NCI-H1694 treated with DMSO at 0.1 percent for 48 hours (cell line): ENCODE results near the gene FBXL17.
"Not testable (repeated sequence)": the region's sequence is repeated elsewhere in the genome, so short reads cannot be mapped to it uniquely, and the experiment has no call there.

Experiments
- DNase-seq: peaks from one replicate; lab custom pipeline; 2025; lab: John Stamatoyannopoulos, UW

FBXL17 gene

DNA sequence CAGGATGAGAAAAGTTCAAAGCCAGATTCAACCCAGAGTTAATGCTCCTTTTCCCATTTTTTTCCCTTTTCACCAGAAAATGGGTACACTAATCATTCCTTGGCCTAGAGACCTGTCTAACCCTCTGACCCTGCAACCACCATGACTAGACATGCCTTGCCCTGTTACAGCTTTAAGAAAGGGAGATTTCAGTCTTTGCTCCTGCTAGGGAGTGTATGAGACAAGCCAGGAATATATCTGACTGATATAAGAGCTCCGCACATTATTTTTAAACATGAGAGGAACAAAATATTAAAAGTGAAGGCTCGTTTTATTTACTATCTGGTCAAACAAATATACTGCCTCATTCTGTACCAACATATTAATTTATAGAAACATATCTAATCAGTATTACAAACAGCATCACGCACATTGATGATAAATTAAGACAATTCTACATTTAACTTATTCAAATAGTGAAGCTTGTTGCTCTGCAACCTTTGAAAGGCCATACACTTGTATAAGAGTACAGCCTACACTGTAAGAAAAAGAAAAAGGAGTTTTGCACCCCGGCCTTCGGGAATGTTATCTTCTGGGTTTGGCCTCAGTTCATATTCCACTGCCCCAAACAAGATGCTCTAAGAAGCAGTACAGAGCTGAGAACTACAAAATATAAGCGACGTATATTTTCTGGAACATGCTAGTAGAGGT lies 132.7 kb downstream of the FBXL17 start:
- DNase-seq: no peak

DNA sequence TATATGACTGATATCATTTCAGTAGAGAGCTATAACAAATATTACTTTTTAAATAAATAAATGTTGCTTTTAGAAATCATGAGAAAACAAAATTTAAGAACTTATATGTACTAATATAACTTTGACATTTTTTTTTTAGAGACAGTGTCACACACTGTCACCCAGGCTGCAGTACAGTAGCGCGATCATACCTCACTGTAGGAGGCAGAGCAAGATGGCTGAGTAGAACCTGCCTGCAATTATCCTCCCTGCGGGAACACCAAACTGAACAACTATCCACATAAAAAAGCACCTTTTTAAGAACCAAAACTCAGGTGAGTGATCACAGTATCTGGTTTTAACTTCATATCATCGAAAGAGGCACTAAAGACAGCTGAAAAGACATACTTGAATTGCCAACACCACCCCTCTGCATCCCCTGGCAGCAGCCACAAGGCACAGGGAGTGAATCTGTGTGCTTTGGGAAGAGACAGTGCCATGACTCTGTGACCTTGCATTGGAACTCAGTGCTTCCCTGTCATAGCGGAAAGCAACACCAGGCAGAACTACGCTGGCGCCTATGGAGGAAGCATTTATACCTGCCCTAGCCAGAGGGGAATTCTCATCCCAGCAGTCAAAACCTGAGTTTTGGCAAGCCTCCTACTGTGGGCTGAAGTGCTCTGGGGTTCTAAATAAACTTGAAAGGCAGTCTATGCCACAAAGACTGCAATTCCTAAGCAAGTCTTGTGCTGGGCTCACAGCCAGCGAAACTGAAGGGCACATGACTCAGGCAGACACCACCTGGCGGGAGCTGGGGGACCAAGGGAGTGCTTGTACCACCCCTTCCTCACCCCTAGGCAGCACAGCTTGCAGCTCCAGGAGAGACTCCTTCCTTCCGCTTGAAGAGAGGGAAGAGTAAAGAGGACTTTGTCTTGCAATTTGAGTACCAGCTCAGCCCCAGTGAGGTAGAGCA lies 142.7 kb downstream of the FBXL17 start:
- DNase-seq: no peak

DNA sequence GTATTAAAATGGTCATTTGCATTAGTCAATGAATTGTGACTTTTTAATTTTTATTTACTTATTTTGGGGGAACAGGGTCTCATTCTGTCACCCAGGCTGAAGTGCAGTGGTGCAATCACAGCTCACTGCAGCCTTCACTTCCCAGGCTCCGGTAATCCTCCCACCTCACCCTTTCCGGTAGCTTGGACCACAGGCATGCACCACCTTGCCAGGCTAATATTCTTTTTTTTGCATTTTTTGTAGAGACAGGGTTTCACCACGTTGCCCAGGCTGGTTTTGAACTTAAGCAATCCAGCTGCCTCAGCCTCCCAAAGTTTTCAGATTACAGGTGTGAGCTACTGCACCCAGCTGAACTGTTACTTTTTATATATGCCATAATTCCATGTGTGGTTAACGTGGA lies 143.4 kb downstream of the FBXL17 start:
- no peak for DNase-seq

DNA sequence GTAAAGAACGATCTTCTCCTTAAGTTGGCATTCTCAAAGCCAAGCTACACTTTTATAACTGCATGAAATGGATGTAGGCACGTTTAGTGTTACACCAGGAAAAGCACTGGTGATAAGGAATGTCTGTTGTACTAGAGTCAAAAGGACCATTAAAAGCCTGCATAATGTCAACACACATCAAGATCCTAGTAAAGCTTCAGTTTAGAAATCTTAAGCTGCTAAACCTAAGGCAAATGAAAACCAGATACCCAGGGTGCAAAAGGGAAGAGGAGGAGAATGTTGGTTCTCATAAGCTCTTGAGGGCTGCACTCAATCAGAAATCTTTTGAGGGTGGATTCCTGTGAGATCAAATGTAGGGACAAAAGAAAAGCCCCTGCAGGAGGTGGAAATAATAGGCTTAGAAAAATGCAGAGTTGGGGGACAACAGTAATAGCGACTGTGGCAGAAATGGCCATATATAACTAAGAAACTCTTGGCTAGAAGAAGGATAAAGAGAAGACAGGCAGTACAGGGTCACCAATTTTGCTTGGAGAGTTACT lies 148.2 kb downstream of the FBXL17 start:
- DNase-seq: no peak

DNA sequence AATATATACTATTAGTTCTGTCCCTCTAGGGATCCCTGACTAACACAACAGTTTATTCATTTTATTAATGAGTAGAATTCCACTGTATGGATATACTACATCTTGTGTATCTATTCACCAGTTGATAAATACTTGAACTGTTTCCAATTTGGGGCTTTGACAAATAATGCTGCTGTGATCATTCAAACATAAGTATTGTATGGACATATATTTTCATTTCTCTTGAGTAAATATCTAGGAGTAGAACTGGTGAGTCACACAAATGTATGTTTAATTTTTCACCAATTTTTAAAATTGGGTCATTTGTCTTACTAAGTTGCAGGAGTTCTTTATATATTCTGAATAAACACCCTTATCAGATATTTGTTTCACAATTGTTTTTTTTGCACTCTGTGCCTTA lies 149.1 kb downstream of the FBXL17 start:
- no peak for DNase-seq

DNA sequence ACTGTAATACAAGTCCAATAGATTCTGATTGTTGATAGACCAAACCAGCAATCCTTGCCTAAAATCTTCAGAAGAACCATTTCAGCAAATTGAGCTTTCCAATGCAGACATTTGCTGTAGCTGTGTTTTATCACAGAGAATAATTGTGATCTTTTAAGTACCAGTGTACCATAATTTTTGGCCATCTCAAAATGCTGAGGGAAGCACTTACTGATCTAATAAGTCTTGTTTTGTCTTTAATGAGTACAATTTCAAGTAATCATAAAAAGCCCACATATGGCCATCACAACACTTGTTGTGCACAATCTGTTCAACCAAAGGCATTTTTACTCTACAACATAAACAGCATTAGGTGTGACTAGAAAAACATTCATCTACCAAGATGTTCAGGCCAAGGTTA lies 159.9 kb downstream of the FBXL17 start:
- no peak for DNase-seq

DNA sequence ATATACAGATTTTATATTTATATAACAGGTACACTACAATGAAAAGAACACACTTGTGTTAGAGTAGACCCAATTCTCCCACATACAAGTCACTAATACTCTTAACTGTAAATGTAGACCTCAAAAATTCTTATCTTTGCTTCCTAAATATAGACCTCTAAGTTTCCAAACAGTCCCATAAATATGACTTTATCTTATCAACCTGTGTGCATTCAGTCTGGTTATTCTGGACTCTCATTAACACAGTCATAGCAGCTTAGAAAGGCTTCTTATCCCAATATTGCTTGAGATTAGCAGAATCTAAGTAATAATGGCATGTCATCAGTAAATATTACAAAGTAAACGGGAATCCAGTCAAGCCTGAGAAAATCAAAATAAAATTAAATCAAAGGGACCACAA lies 161.1 kb downstream of the FBXL17 start:
- DNase-seq: no peak

DNA sequence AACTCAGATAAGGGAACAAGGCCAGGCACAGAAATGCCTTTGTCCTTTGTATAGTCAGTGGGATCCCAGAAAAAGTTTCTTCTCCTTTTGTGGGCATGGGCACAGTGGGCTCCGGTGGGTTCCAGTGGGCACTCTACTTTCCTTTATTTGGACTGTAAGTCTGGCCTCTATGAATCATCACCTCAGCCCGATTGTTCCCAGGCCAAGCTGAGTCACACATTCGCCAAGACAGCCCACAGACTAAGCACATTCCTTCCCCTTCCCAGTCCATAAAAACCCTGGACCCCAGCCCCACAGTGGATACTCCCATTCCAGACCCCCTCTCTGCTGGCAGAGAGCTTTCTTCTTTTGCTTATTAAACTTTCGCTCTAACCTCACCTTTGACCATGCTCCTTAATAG lies 165.0 kb downstream of the FBXL17 start:
- no peak for DNase-seq

DNA sequence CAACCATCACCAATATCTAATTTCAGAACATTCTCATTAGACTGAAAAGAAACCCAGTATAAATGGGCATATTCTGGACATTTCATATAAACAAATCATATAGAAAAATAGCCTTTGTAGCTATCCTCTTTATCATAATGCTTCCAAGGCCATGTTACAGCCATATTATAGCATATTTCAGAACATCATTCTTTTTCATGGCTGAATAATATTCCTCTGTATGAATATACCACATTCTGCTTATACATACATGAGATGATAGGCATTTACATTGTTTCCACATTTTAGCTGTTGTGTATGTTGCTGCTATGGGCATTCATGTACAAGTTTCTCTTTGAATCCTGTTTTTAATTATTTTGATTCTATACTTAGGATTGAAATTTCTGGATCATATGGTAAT lies 167.0 kb downstream of the FBXL17 start:
- no peak for DNase-seq

DNA sequence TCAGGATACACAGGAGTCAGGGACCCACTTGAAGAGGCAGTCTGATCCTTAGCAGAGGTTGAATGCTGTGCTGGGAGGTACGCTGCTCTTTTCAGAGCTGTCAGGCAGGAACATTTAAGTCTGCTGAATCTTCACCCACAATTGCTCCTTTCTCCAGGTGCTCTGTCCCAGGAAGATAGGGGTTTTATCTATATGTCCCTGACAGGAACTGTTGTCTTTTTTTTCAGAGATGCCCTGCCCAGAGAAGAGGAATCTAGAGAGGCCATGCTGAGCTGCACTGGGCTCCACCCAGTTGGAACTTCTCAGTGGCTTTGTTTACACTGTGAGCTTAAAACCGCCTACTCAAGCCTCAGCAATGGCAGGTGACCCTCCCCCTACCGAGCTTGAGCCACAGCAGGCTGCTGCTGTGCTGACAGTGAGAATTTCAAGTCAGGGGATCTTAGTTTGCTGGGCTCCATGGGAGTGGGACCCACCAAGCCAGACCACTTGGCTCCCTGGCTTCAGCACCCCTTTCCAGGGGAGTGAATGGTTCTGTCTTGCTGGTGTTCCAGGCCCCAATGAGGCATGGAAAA lies 169.0 kb downstream of the FBXL17 start:
- DNase-seq: no peak

DNA sequence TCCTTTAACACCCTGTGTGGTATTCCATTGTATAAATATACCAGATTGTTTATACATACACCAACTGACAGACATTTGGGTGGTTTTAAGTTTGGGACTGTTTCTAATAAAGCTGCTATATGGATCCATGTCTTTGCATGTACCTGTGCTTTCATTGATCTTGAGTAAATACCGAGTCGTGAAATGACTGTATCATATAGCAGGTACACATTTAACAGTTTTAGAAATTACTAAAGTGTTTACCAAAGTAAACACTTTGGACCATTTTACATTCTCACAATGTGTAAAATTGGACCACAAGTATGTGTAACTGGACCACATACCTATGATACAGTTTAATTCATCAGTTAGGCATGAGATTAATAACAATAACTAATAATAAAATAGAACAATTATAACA lies 175.2 kb downstream of the FBXL17 start:
- no peak for DNase-seq

DNA sequence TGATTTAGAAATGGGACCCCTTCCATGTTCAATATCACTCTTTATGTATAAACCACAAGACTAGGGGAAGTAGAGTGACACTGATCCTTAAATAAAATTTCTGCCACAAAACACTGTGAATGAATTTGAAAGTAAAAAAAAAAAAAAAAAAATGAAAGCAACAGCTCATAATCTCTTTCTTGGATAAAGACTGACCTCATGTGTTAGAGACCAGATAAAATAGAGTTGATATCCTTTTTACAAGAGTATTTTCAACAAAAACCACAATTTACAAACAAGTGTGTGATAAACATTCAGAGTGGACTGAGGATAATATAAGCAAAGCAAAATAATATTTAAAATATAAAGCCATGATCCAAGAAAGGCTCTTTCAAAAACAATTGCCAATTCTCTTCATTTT lies 180.2 kb downstream of the FBXL17 start:
- DNase-seq: no peak

DNA sequence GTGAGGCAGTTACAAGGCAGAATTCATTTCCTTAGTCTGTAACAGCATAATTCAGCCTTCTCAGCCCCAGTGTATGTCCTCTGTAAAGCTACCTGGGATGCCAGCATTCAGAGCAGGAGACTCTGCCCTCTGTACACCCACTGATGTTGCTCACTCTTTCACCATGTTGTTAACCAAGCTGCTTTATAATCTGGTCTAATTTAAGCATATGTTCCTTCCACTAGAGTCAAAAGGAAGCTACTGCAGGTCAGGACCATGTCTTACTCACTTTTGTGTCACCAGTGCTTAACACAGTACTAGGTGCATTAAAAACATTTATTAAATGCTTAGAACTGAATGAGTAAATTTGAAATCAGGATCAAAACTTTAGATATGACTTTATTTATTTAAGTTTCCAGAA lies 185.6 kb downstream of the FBXL17 start:
- DNase-seq: no peak

DNA sequence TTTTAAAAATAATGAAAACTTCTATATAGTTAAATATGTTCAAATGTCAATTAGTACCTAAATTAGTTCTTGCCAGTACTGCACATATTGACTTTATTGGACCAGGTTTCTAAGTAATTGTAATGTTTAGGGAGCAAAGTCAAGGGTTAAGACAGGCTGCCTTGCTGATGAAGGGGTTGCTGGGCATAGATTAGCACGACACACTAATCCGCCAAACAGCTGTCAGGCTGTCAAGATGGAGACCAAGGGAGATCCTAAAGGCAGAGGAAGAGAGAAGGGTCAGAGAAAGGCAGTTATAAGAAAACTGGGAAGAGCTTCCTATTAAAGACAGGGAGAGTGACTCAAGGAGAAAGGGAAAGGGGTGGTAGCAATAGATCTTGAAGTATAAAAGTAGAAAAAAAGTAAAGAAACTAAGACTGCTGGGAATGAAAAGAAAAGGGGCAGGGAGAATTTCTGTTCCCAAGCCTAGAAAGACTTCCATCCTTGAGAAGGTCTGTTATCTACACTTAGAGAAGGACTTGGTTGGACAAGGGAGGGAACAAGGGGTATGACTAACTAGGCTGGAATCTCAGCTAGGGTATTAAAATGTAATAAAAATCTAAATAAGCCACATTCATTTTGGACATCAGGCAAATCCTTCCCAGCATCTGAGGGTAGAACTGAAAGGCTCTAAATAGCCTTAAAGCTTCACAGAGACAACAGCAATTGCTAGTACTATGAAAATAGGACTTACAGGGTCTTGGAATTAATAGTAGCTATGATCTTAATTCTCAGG lies 188.7 kb downstream of the FBXL17 start:
- no peak for DNase-seq

DNA sequence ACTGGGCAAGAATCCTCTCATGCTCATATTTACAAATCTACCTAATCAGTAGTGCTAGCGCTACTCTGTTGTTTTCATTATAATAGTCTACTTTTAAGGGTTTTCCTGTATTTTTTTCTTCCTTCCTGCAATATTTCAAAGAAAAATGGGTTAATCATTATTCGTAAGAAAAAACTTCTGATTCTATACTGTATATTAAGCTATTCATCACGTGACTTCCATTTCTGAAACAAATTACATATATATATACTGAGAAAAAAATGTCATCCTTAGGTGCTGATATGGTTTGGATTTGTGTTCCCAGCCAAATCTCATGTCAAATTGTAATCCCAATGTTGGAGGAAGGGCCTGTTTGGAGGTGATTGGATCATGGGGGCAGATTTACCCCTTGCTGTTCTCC lies 197.0 kb downstream of the FBXL17 start:
- DNase-seq: no peak

DNA sequence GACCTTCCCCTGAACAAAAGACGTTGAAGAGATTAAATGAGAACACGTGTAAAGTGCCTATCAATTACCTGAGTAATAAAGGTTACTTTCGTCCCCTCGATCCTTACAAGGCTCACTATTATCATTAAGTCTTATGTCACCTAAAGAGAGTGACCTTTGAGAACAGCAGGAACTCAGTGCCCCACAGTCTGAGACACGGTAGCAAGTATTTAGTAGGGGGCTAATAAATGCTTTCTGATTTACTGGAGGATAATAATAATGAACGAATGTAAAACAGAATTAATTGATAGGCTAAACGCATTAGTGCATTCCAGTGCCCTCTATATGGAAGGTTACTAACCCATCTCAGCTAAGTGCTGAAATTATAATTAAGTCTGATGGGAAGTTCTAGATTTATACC lies 199.9 kb downstream of the FBXL17 start:
- DNase-seq: no peak

DNA sequence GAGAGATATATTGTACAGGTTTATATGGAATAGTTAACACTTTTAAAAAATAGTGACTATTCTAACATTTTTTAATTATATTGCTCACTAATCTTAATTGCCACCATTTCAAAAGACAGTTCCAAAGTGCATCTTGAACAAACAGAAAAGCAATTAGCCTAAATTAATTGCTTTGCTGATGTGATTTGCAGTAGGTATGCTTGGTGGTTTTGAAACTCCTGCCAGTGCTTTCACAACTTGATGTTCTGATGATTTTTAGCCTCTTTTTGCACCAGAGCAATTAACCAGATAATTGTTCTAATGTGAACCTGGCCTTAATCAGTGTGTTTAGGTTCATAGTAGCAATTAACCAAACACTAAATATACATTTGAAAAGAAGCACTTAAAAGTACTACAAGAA lies 207.6 kb downstream of the FBXL17 start:
- no peak for DNase-seq

DNA sequence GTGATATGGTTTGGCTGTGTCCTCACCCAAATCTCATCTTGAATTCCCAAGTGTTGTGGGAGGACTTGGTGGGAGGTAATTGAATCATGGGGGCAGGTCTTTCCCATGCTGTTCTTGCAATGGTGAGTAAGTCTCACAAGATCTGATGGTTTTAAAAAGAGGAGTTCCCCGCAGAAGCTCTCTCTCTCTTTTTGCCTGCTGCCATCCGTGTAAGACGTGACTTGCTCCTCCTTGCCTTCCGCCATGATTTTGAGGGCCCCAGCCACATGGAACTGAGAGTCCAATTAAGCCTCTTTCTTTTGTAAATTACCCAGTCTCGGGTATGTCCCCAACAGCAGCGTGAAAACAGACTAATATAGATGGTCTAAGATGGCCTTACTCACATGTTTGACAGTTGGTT lies 210.1 kb downstream of the FBXL17 start:
- no peak for DNase-seq

DNA sequence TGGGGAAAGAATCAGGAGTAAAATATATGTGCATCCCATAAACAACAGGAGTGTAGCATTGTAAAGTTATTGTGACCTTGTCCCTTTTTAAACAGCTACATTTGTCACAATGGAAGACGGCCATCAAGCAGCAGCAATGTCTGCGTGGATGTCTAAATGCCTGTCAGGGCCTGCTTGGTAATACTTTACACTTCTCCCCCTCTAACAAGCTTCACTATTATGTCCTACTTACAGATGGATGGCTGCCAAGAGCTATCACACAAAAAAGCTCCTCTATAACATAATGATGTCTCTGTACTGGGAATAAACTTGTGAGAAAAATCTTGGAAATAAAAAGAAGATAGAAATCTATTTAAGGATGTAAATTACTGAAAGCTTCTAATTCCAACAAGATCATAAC lies 213.0 kb downstream of the FBXL17 start:
- DNase-seq: peak; percentile 6

DNA sequence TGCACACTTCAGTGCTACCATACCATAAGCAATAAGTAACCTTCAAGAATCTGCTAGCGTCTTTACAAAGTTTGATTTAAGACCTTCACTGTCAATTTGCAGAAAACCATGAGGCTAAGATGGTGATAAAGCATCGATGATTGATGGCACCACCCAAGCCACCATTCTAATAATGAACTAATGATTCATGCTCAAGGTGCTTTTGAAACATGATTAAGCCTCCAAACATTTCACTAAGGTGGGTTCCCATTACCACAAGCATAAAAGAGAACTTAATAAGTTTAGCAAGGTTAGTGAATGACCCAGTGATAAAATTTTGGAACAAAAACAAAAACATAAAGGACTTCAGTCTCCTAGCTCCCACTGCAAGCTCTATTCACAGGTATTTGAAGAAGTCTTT lies 214.7 kb downstream of the FBXL17 start:
- no peak for DNase-seq

DNA sequence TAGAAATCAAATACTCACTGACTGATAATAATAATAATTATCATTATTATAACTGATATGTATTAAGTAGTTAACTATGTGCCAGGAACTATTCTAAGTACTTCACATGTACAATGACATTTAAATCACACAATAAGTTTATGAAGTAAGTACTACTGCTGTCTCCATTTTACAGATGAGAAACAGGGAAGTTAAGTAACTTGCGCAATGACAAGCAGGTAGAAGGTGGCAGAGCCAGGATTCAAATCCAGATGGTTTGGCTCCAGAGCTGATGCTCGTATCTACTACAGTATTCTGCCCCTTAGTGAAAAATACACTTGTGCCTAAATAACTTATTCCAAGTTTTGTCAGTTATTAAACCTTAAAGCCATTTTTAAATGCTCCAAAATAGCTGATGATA lies 217.3 kb downstream of the FBXL17 start:
- DNase-seq: no peak

DNA sequence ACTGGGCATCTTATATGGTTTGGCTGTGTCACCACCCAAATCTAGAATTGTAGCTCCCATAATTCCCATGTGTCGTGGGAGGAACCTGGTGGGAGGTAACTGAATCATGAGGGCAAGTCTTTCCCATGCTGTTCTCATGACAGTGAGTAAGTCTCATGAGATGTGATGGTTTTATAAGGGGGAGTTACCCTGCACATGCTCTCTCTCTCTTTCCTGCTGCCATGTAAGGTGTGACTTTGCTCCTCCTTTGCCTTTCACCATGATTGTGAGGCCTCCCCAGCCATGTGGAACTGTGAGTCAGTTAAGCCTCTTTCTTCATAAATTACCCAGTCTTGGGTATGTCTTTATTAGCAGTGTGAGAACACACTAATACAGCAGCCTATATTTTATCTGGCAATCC lies 229.0 kb downstream of the FBXL17 start:
- not testable (repeated sequence) for DNase-seq
